Upper lobe of left lung (tissue), 6 donors: Measurements from ENCODE around the gene FARP1. TPM values are rescaled to one million over a fixed set of nuclear protein-coding genes. Genes with fewer than 3 reads are reported as not detected.

Experiments
- ATAC-seq, 2 donors: fragments of 200-7000 bp; cut with Tn5 transposase; one replicate each; pipeline ENCODE4 v1.9.1; 2022; ENCODE audit warnings: mild to moderate bottlenecking in 2 of 2, moderate library complexity in 2 of 2; ENCODE audit not compliant: low FRiP score in 2 of 2
- DNase-seq, 2 donors: peaks; one replicate each; pipeline ENCODE4 v3.0.0-alpha.2; 2019 to 2020
- H3K27ac ChIP-seq, 4 donors: fragments of 200-600 bp; sonication (generic); one replicate each; pipeline ENCODE4 v1.5.1; 2016 to 2019
- H3K27me3 ChIP-seq, 4 donors: fragments of 200-600 bp; sonication (generic); one replicate each; pipeline ENCODE4 v1.5.1; 2017 to 2019
- H3K36me3 ChIP-seq, 4 donors: fragments of 200-600 bp; sonication (generic); one replicate each; pipeline ENCODE4 v1.5.1; 2016 to 2019
- H3K4me1 ChIP-seq, 4 donors: fragments of 200-600 bp; sonication (generic); one replicate each; pipeline ENCODE4 v1.5.1; 2018 to 2019
- H3K4me3 ChIP-seq, 4 donors: fragments of 200-600 bp; sonication (generic); one replicate each; pipeline ENCODE4 v1.5.1; 2017 to 2019; ENCODE audit warnings: mild to moderate bottlenecking in 2 of 4, moderate library complexity in 1 of 4
- H3K9me3 ChIP-seq, 4 donors: fragments of 200-600 bp; sonication (generic); one replicate each; pipeline ENCODE4 v1.5.1; 2018 to 2019
- CTCF ChIP-seq, 6 experiments: fragments of 450-650 bp in 4 of 6; fragments of 200-600 bp in 2 of 6; sonication (generic) in 2 of 6; IDR thresholded peaks; one replicate each; pipeline ENCODE4 v1.5.1; 2016 to 2019; ENCODE audit warnings: antibody characterized with exemption in 6 of 6
- EP300 ChIP-seq, 4 donors: sonication (generic); formaldehyde crosslinking; IDR thresholded peaks; one replicate each; pipeline ENCODE4 v1.5.1; 2017; ENCODE audit warnings: antibody characterized with exemption in 4 of 4, control low read depth in 2 of 4
- POLR2A ChIP-seq, 4 donors: fragments of 450-650 bp; IDR thresholded peaks; one replicate each; pipeline ENCODE4 v1.5.1; 2016 to 2017; ENCODE audit warnings: antibody characterized with exemption in 4 of 4, mild to moderate bottlenecking in 2 of 4
- POLR2AphosphoS5 ChIP-seq, 2 donors: sonication (generic); formaldehyde crosslinking; IDR thresholded peaks; one replicate each; pipeline ENCODE4 v1.5.1; 2017; ENCODE audit warnings: antibody characterized with exemption in 2 of 2
- WGBS, 2 donors: methylation state at CpG; one replicate each; pipeline ENCODE4 v1.1.5; 2017 to 2018; 5-methylcytosine and 5-hydroxymethylcytosine counted together
- total RNA-seq, 6 donors: library from RNA; depleted of rRNA in 4 of 6; stranded (reverse); fragments of >200 nt in 4 of 6; gene quantifications; one replicate each; pipeline versions ENCODE4 v1.1.0 to v1.2.1, GENCODE V29; 2016 to 2021
- donor health status: DM: no; HTN: no; CAD: no; lungs with moderate emphysema.
- donor health status: DM: no; HTN: yes; CAD: no; lungs with severe emphysema.

The FARP1 gene
- total RNA-seq, 6 donors from 2014 or later, result 65.7 to 111 (median 91.8) TPM

GRCh38 chr13:98173431-98174152, 30.7 kb downstream of the FARP1 start:
- no peaks in the 10 kb centered on the region for H3K27me3 ChIP-seq
- no peak overlapping the region for H3K4me3 ChIP-seq
- TF ChIP-seq CTCF (IDR thresholded peaks at IDR 0.05) (no peak), POLR2AphosphoS5 (IDR thresholded peaks at IDR 0.05) (peak; percentile 67 to 84), POLR2A (IDR thresholded peaks at IDR 0.05) (no peak), EP300 (IDR thresholded peaks at IDR 0.05) (peak in 2 of 4 donors; percentile 45 to 58)
- no peaks in the 10 kb centered on the region for H3K9me3 ChIP-seq
- WGBS, 2 donors, result 38 to 41% methylated on average over 7 to 9 of the region's 9 CpGs
- peaks cover 0 to 8% (median 3%) of the 10 kb centered on the region in 4 donors for H3K36me3 ChIP-seq
- DNase-seq, result no peak
- ATAC-seq, result peak; percentile 56 to 59
- peak overlapping the region; percentile 70 to 85 (median 74) for H3K27ac ChIP-seq
- H3K4me1 ChIP-seq, result peaks cover 31 to 45% (median 39%) of the 10 kb centered on the region in 4 donors

DNA sequence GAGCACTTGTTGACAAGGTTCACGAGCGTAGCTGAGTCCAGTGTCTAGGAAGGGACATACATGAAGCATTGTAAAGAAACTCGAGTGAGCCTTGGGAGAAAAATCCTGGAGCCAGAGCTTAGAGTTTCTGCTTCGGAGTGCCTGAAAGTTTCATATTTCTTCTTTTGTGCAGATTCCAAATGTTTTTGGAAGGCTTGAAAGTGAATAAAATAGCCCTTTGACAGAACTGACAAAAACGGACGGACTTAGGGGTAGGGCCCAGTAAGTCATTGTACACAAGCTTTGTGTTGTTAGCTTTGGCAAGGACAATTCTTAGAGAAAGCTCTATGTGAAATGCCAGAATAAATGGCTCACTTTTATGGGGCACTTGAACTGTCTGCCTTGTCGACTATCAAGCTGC, 31.4 kb downstream of the FARP1 start:
- no peak for ATAC-seq
- Histone ChIP-seq H3K9me3 (no peaks in the 10 kb centered on the region), H3K27ac (peak overlapping the region; percentile 70 to 85 (median 74)), H3K27me3 (no peaks in the 10 kb centered on the region), H3K36me3 (peaks cover 0 to 8% (median 3%) of the 10 kb centered on the region in 4 donors), H3K4me1 (peaks cover 31 to 45% (median 39%) of the 10 kb centered on the region in 4 donors), H3K4me3 (no peak overlapping the region)
- TF ChIP-seq POLR2AphosphoS5 (IDR thresholded peaks at IDR 0.05) (no peak), EP300 (IDR thresholded peaks at IDR 0.05) (no peak), POLR2A (IDR thresholded peaks at IDR 0.05) (no peak), CTCF (IDR thresholded peaks at IDR 0.05) (no peak)
- DNase-seq, result no peak
- 53 to 54% methylated on average over 7 of the region's 7 CpGs for WGBS, 2 donors

DNA sequence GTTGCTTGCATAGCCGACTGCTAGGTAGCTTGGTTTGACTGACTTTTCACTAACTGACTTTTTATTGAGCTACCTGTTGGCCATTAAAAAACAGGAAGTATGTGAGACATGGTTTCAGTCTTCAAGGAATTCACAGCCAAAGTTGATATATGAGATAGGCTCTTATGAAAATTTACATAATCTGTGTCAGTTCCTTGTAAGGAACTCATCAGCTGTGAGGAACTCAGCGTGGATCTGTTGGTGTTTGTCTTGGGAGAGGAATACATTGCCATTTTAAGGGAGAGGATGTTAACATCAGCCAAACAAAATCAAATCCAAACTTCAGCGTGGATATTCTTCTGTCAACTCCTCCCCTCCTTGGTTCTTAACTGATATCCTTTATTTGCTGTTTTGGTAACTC, 32.1 kb downstream of the FARP1 start:
- Histone ChIP-seq H3K27me3 (no peaks in the 10 kb centered on the region), H3K4me1 (peaks cover 31 to 45% (median 39%) of the 10 kb centered on the region in 4 donors), H3K4me3 (no peak overlapping the region), H3K36me3 (peaks cover 0 to 8% (median 3%) of the 10 kb centered on the region in 4 donors), H3K9me3 (no peaks in the 10 kb centered on the region), H3K27ac (peak overlapping the region in 2 of 4 donors; percentile 1 to 70)
- WGBS, 2 donors, result 52 to 55% methylated on average over 3 of the region's 3 CpGs
- no peak for ATAC-seq
- DNase-seq, result no peak
- TF ChIP-seq EP300 (IDR thresholded peaks at IDR 0.05) (no peak), POLR2A (IDR thresholded peaks at IDR 0.05) (no peak), POLR2AphosphoS5 (IDR thresholded peaks at IDR 0.05) (no peak), CTCF (IDR thresholded peaks at IDR 0.05) (no peak)

- no peak for TF ChIP-seq POLR2AphosphoS5 (IDR thresholded peaks at IDR 0.05)
- TF ChIP-seq POLR2A (IDR thresholded peaks at IDR 0.05), result no peak
- no peak for ATAC-seq
- WGBS, 2 donors, result 45% methylated on average over 3 of the region's 3 CpGs
- Histone ChIP-seq H3K9me3 (no peaks in the 10 kb centered on the region), H3K36me3 (peaks cover 0 to 8% (median 3%) of the 10 kb centered on the region in 4 donors), H3K27ac (no peak overlapping the region), H3K4me1 (peaks cover 31 to 45% (median 39%) of the 10 kb centered on the region in 4 donors), H3K27me3 (no peaks in the 10 kb centered on the region), H3K4me3 (no peak overlapping the region)
- DNase-seq, result no peak
Observed at GRCh38 chr13:98175823-98176222, 32.9 kb downstream of the FARP1 start.

GRCh38 chr13:98176777-98177608, 34.1 kb downstream of the FARP1 start, which contains the start of gene RNF113B:
Gene RNF113B (minus strand): TSS chr13:98177269. CDS start chr13:98177236, 33 bp downstream.
- Histone ChIP-seq H3K4me1 (peaks cover 26 to 39% (median 32%) of the 10 kb centered on the region in 4 donors), H3K27me3 (no peaks in the 10 kb centered on the region), H3K27ac (no peak within 1 kb of the TSS), H3K9me3 (no peaks in the 10 kb centered on the region), H3K36me3 (peaks cover 0 to 8% (median 3%) of the 10 kb centered on the region in 4 donors), H3K4me3 (no peak within 1 kb of the TSS)
- 94 to 95% methylated on average over 51 to 54 of the region's 58 CpGs for WGBS, 2 donors
- TF ChIP-seq CTCF (IDR thresholded peaks at IDR 0.05) (no peak), POLR2A (IDR thresholded peaks at IDR 0.05) (no peak)
- ATAC-seq, result no peak
- peak in 1 of 2 donors; percentile 74 for DNase-seq
